H9 (cell line): ENCODE data around the gene ZNF883. TPM values are rescaled to one million over a fixed set of nuclear protein-coding genes. Genes with fewer than 3 reads are reported as not detected.

ENCODE experiments used
- DNase-seq: peaks from one replicate; pipeline ENCODE4 v3.0.0-alpha.2; 2017
- H2AFZ ChIP-seq: one replicate; pipeline ENCODE4 v1.6.1; 2013; ENCODE audit warnings: mild to moderate bottlenecking, low read length, control low read depth, moderate library complexity
- H2AK5ac ChIP-seq: 2 replicates; pipeline ENCODE4 v1.6.1; 2013; ENCODE audit warnings: low read length, control low read depth, mixed read lengths; ENCODE audit not compliant: insufficient read length
- H2BK120ac ChIP-seq: one replicate; pipeline ENCODE4 v1.6.1; 2013; ENCODE audit warnings: low read depth, mild to moderate bottlenecking, low read length, control low read depth, inconsistent platforms; ENCODE audit not compliant: poor library complexity, severe bottlenecking
- H2BK12ac ChIP-seq: 2 replicates; pipeline ENCODE4 v1.6.1; 2013; ENCODE audit warnings: low read length, control low read depth, mixed read lengths, low read depth; ENCODE audit not compliant: insufficient read length
- H2BK15ac ChIP-seq: 2 replicates; pipeline ENCODE4 v1.6.1; 2013; ENCODE audit warnings: low read depth, low read length, control low read depth
- H2BK20ac ChIP-seq: one replicate; pipeline ENCODE4 v1.6.1; 2013; ENCODE audit warnings: low read depth, mild to moderate bottlenecking, low read length, control low read depth, inconsistent platforms; ENCODE audit not compliant: poor library complexity, severe bottlenecking
- H2BK5ac ChIP-seq: 2 replicates; pipeline ENCODE4 v1.6.1; 2013; ENCODE audit warnings: low read length, control low read depth, mixed read lengths; ENCODE audit not compliant: insufficient read length
- H3K14ac ChIP-seq: 2 replicates; pipeline ENCODE4 v1.6.1; 2013; ENCODE audit warnings: low read length, control low read depth; ENCODE audit not compliant: insufficient read depth
- H3K18ac ChIP-seq: 2 replicates; pipeline ENCODE4 v1.6.1; 2013; ENCODE audit warnings: low read depth, mild to moderate bottlenecking, mixed read lengths, low read length, control low read depth; ENCODE audit not compliant: insufficient read length
- H3K23ac ChIP-seq: 2 replicates; pipeline ENCODE4 v1.6.1; 2013; ENCODE audit warnings: low read length, control low read depth, mixed read lengths, low read depth; ENCODE audit not compliant: insufficient read length
- H3K23me2 ChIP-seq: 2 replicates; pipeline ENCODE4 v1.6.1; 2013; ENCODE audit warnings: low read depth, mild to moderate bottlenecking, mixed read lengths, low read length, control low read depth; ENCODE audit not compliant: insufficient read length, poor library complexity, severe bottlenecking
- H3K27ac ChIP-seq: 2 replicates; pipeline ENCODE4 v1.5.1; 2013; ENCODE audit warnings: low read length, control low read depth, mixed read lengths, low read depth; ENCODE audit not compliant: insufficient read length
- H3K27me3 ChIP-seq: 2 replicates; pipeline ENCODE4 v1.6.1; 2013; ENCODE audit warnings: low read length, control low read depth, inconsistent platforms; ENCODE audit not compliant: insufficient read depth
- H3K4ac ChIP-seq: 2 replicates; pipeline ENCODE4 v1.6.1; 2013; ENCODE audit warnings: low read depth, mild to moderate bottlenecking, control low read depth, inconsistent platforms, low read length, moderate library complexity
- H3K4me1 ChIP-seq: 2 replicates; pipeline ENCODE4 v1.6.1; 2013; ENCODE audit warnings: low read length, control low read depth, inconsistent platforms; ENCODE audit not compliant: insufficient read depth
- H3K4me2 ChIP-seq: 2 replicates; pipeline ENCODE4 v1.6.1; 2013; ENCODE audit warnings: low read length, control low read depth, mixed read lengths; ENCODE audit not compliant: insufficient read length, insufficient read depth
- H3K56ac ChIP-seq: 2 replicates; pipeline ENCODE4 v1.6.1; 2013; ENCODE audit warnings: low read depth, mild to moderate bottlenecking, mixed read lengths, low read length, control low read depth; ENCODE audit not compliant: insufficient read length
- H3K79me1 ChIP-seq: 2 replicates; pipeline ENCODE4 v1.6.1; 2013; ENCODE audit warnings: low read depth, mild to moderate bottlenecking, moderate library complexity, low read length, control low read depth, inconsistent platforms; ENCODE audit not compliant: insufficient read depth, poor library complexity, severe bottlenecking
- H3K79me2 ChIP-seq: 2 replicates; pipeline ENCODE4 v1.6.1; 2013; ENCODE audit warnings: low read length, control low read depth, inconsistent platforms; ENCODE audit not compliant: insufficient read depth
- H3K9ac ChIP-seq: 2 replicates; pipeline ENCODE4 v1.6.1; 2013; ENCODE audit warnings: low read length, control low read depth, mixed read lengths; ENCODE audit not compliant: insufficient read length; ENCODE audit errors: extremely low read depth
- H3K9me3 ChIP-seq: one replicate; pipeline ENCODE4 v1.6.1; 2013; ENCODE audit warnings: low read depth, low read length, inconsistent platforms; ENCODE audit not compliant: control insufficient read depth
- H3T11ph ChIP-seq: one replicate; pipeline ENCODE4 v1.6.1; 2013; ENCODE audit warnings: mild to moderate bottlenecking, low read length, control low read depth, inconsistent platforms
- H4K20me1 ChIP-seq: one replicate; pipeline ENCODE4 v1.6.1; 2013; ENCODE audit not compliant: control insufficient read depth, insufficient read length, insufficient read depth
- H4K5ac ChIP-seq: 2 replicates; pipeline ENCODE4 v1.6.1; 2013; ENCODE audit warnings: low read depth, mild to moderate bottlenecking, mixed read lengths, low read length, control low read depth; ENCODE audit not compliant: insufficient read length
- H4K8ac ChIP-seq: replicated peaks from 2 replicates; pipeline ENCODE4 v1.6.1; 2013; ENCODE audit warnings: low read length, control low read depth, mixed read lengths, low read depth; ENCODE audit not compliant: insufficient read length
- H4K91ac ChIP-seq: 2 replicates; pipeline ENCODE4 v1.6.1; 2013; ENCODE audit warnings: low read depth, mild to moderate bottlenecking, moderate library complexity, mixed read lengths, low read length, control low read depth; ENCODE audit not compliant: insufficient read length
- H3K27ac Mint-ChIP-seq, 3 experiments: 2 replicates in 2 of 3; 3 replicates in 1 of 3; pipeline ENCODE4 v1.8.0; 2020 to 2021; ENCODE audit warnings: mixed read lengths in 3 of 3, mild to moderate bottlenecking in 1 of 3, moderate library complexity in 1 of 3
- H3K27me3 Mint-ChIP-seq: 2 replicates; pipeline ENCODE4 v1.8.0; 2021; ENCODE audit warnings: low read depth, mild to moderate bottlenecking, moderate library complexity, mixed read lengths
- H3K36me3 Mint-ChIP-seq, 3 experiments: 2 replicates in 2 of 3; 3 replicates in 1 of 3; pipeline ENCODE4 v1.8.0; 2020 to 2021; ENCODE audit warnings: low read depth in 3 of 3, mixed read lengths in 3 of 3; ENCODE audit not compliant: insufficient read depth in 1 of 3
- H3K4me1 Mint-ChIP-seq, 2 experiments: 2 replicates each; pipeline ENCODE4 v1.8.0; 2020; ENCODE audit warnings: mixed read lengths in 2 of 2
- H3K4me3 Mint-ChIP-seq, 2 experiments: 2 replicates in 1 of 2; 3 replicates in 1 of 2; pipeline ENCODE4 v1.8.0; 2020 to 2021; ENCODE audit warnings: mild to moderate bottlenecking in 2 of 2, mixed read lengths in 2 of 2, moderate library complexity in 1 of 2
- H3K9me3 Mint-ChIP-seq, 2 experiments: 2 replicates in 1 of 2; 3 replicates in 1 of 2; pipeline ENCODE4 v1.8.0; 2020; ENCODE audit warnings: mild to moderate bottlenecking in 2 of 2, mixed read lengths in 2 of 2, moderate library complexity in 1 of 2
- CTCF ChIP-seq: fragments of 200-600 bp; sonication (generic); conservative IDR thresholded peaks from 3 replicates; pipeline ENCODE4 v1.8.0; 2021; ENCODE audit warnings: antibody characterized with exemption, mild to moderate bottlenecking
- WGBS: extraction: QIAGEN DNeasy Blood & Tissue Kit; methylation state at CpG from one replicate; pipeline ENCODE4 v1.1.7; 2013; ENCODE audit warnings: missing lambda C conversion rate, low lambda C conversion rate, mixed read lengths; ENCODE audit not compliant: insufficient read length; ENCODE audit errors: extremely low coverage; 5-methylcytosine and 5-hydroxymethylcytosine counted together
- total RNA-seq: library from RNA; stranded (reverse); gene quantifications from 2 replicates; pipeline ENCODE4 v1.2.1, GENCODE V29; 2021

Gene ZNF883
- total RNA-seq, 1 experiment from 2014 or later = 13.2 TPM

- no CpG with 5 or more reads among the region's 5 CpGs for WGBS
- no peak overlapping the region for H3K23ac ChIP-seq
- H3K36me3 Mint-ChIP-seq = no peaks in the 10 kb centered on the region
Observed at GRCh38 chr9:112971415-112971814, 40.6 kb downstream of the ZNF883 start.

More at GRCh38 chr9:112971415-112971814, 40.6 kb downstream of the ZNF883 start:
- H3K14ac ChIP-seq = no peak overlapping the region
- no peak overlapping the region for H2BK15ac ChIP-seq
- no peaks in the 10 kb centered on the region for H3K23me2 ChIP-seq
- DNase-seq = peak; percentile 57
- no peaks in the 10 kb centered on the region for H4K20me1 ChIP-seq
- H4K91ac ChIP-seq = no peak overlapping the region
- H2BK12ac ChIP-seq = no peak overlapping the region
- H3K18ac ChIP-seq = no peak overlapping the region
- no peak overlapping the region for H2AFZ ChIP-seq
- H3K9ac ChIP-seq = no peak overlapping the region
- no peak overlapping the region for H3K56ac ChIP-seq
- peaks cover 30 to 51% of the 10 kb centered on the region in 2 experiments for H3K9me3 Mint-ChIP-seq
- no peaks in the 10 kb centered on the region for H3K4me1 ChIP-seq
- no peak overlapping the region for H3K4ac ChIP-seq
- H2BK120ac ChIP-seq = no peak overlapping the region
- no peak overlapping the region for H4K5ac ChIP-seq
- H3K27me3 ChIP-seq = no peaks in the 10 kb centered on the region
- no peaks in the 10 kb centered on the region for H3K79me2 ChIP-seq
- H3K79me1 ChIP-seq = no peaks in the 10 kb centered on the region
- H3K27ac ChIP-seq = no peak overlapping the region
- no peak overlapping the region for H3K4me3 Mint-ChIP-seq
- no peak overlapping the region for H3K4me2 ChIP-seq
- no peak overlapping the region for H3K27ac Mint-ChIP-seq
- no peak overlapping the region for H4K8ac ChIP-seq
- no peak overlapping the region for H2BK20ac ChIP-seq
- no peak overlapping the region for H2AK5ac ChIP-seq
- H3T11ph ChIP-seq = no peak overlapping the region
- H3K27me3 Mint-ChIP-seq = peaks cover 24% of the 10 kb centered on the region
- no peak overlapping the region for H2BK5ac ChIP-seq
- H3K9me3 ChIP-seq = no peaks in the 10 kb centered on the region
- TF ChIP-seq CTCF = peak; percentile 67
- no peaks in the 10 kb centered on the region for H3K4me1 Mint-ChIP-seq
